ENCODE results near the gene CTSD. TPM values are rescaled to one million over a fixed set of nuclear protein-coding genes. Genes with fewer than 3 reads are reported as not detected.

Gene CTSD
- total RNA-seq, 1 experiment from 2014 or later, result 158 TPM

DNA sequence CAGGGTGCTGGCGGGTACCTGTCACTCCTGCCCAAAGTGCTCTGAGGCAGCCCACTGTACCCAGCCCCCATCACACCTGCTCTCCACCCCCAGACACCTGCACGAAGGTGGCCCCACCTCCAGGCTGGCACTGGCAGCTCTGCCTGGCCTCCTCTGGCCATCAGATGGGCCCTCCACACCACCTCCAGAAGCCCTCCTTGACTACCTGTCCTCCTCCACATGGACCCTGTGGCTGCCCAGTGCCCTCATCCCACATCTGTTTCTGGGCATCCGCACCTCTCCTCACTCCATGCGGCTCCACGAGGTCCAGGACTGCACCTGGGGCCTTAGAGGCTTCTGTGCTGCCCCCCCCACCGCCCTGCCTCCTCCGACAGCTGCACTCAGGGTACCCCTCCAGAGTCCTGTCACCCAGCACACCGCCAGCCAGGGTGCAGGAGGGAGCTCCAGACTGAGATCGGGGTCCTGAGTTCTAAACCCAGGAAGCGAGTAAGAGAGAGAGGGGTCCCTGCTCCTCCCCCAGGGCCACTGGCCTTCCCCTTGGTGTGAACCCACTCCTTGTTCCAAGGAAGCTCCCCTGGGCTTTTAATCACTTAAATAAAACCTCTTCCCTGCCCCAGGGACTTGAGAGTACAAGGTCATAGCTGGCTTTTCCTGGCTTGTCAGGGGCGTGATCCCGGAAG is 1.7 kb downstream of the CTSD start:
- no peaks in the 10 kb centered on the region for H4K20me1 ChIP-seq (ENCODE audit: control insufficient read depth, insufficient read depth, insufficient read length)
- no peak for DNase-seq
- H3K27me3 Mint-ChIP-seq (ENCODE audit: low read depth), result peaks cover 3% of the 10 kb centered on the region; the same call in 1 of the 2 replicates
- H4K8ac ChIP-seq (replicated peaks; ENCODE audit: insufficient read length, low read depth, low read length), result no peak overlapping the region
- no peak overlapping the region for H3K4ac ChIP-seq (ENCODE audit: low read depth, low read length)
- peaks cover 3% of the 10 kb centered on the region; the same call in 1 of the 2 replicates for H3K4me1 ChIP-seq (ENCODE audit: insufficient read depth, low read length)
- peaks cover 10% of the 10 kb centered on the region for H3K23me2 ChIP-seq (ENCODE audit: insufficient read length, low read depth, low read length, poor library complexity, severe bottlenecking)
- H2BK15ac ChIP-seq (ENCODE audit: low read depth, low read length), result no peak overlapping the region
- peaks cover 0 to 7% (median 0%) of the 10 kb centered on the region in 3 experiments; a peak in 4 of 7 replicates for H3K36me3 Mint-ChIP-seq (ENCODE audit: insufficient read depth in 1 of 3, low read depth in 3 of 3)
- no peak overlapping the region for H2BK20ac ChIP-seq (ENCODE audit: low read depth, low read length, poor library complexity, severe bottlenecking)
- no peak overlapping the region for H3K18ac ChIP-seq (ENCODE audit: insufficient read length, low read depth, low read length)
- no peaks in the 10 kb centered on the region for H3K9me3 ChIP-seq (ENCODE audit: control insufficient read depth, low read depth, low read length)
- no peak overlapping the region for H3K56ac ChIP-seq (ENCODE audit: insufficient read length, low read depth, low read length)
- H3T11ph ChIP-seq (ENCODE audit: low read length), result no peak overlapping the region
- no peak for TF ChIP-seq CTCF (conservative IDR thresholded peaks at IDR 0.05)
- H4K91ac ChIP-seq (ENCODE audit: insufficient read length, low read depth, low read length), result no peak overlapping the region
- no peaks in the 10 kb centered on the region for H3K27me3 ChIP-seq (ENCODE audit: insufficient read depth, low read length)
- H3K79me1 ChIP-seq (ENCODE audit: insufficient read depth, low read depth, low read length, poor library complexity, severe bottlenecking), result peaks cover 9% of the 10 kb centered on the region
- H2AK5ac ChIP-seq (ENCODE audit: insufficient read length, low read length), result no peak overlapping the region
- no peak overlapping the region for H3K27ac ChIP-seq (ENCODE audit: insufficient read length, low read depth, low read length)
- no peak overlapping the region for H3K4me2 ChIP-seq (ENCODE audit: insufficient read depth, insufficient read length, low read length)
- H3K14ac ChIP-seq (ENCODE audit: insufficient read depth, low read length), result no peak overlapping the region
- no CpG with 5 or more reads among the region's 12 CpGs for WGBS (ENCODE audit: extremely low coverage, insufficient read length, low lambda C conversion rate)
- H3K23ac ChIP-seq (ENCODE audit: insufficient read length, low read depth, low read length), result no peak overlapping the region
- no peak overlapping the region for H2BK120ac ChIP-seq (ENCODE audit: low read depth, low read length, poor library complexity, severe bottlenecking)
- H2BK5ac ChIP-seq (ENCODE audit: insufficient read length, low read length), result no peak overlapping the region
- no peaks in the 10 kb centered on the region for H3K9me3 Mint-ChIP-seq
- H3K79me2 ChIP-seq (ENCODE audit: insufficient read depth, low read length), result no peaks in the 10 kb centered on the region; the same call in 1 of the 2 replicates
- H4K5ac ChIP-seq (ENCODE audit: insufficient read length, low read depth, low read length), result no peak overlapping the region
- no peak overlapping the region for H3K9ac ChIP-seq (ENCODE audit: extremely low read depth, insufficient read length, low read length)
- H2AFZ ChIP-seq (ENCODE audit: low read length), result no peak overlapping the region
- peaks cover 2 to 4% of the 10 kb centered on the region in 2 experiments; a peak in 3 of 4 replicates for H3K4me1 Mint-ChIP-seq
- peak overlapping the region; percentile 71 to 82; a peak in 4 of 5 replicates for H3K4me3 Mint-ChIP-seq
- no peak overlapping the region; a peak in 1 of 7 replicates for H3K27ac Mint-ChIP-seq
- no peak overlapping the region for H2BK12ac ChIP-seq (ENCODE audit: insufficient read length, low read depth, low read length)
